Thyroid gland (tissue), 4 donors: ENCODE data around the gene YPEL1.

ENCODE experiments used
- POLR2A ChIP-seq, 2 donors: fragments of 450-650 bp; IDR thresholded peaks; one replicate each; pipeline ENCODE4 v1.6.1; 2017; ENCODE audit warnings: antibody characterized with exemption in 2 of 2, mild to moderate bottlenecking in 2 of 2, moderate library complexity in 1 of 2
- TF ChIP-seq, protein P1 (sequence below), 6 experiments: fragments of 200-600 bp in 3 of 6; fragments of 450-650 bp in 3 of 6; sonication (generic) in 3 of 6; IDR thresholded peaks; one replicate each; pipeline ENCODE4 v1.5.1; 2016 to 2019; ENCODE audit warnings: antibody characterized with exemption in 6 of 6, mild to moderate bottlenecking in 2 of 6, inconsistent platforms in 1 of 6, moderate library complexity in 1 of 6

DNA sequence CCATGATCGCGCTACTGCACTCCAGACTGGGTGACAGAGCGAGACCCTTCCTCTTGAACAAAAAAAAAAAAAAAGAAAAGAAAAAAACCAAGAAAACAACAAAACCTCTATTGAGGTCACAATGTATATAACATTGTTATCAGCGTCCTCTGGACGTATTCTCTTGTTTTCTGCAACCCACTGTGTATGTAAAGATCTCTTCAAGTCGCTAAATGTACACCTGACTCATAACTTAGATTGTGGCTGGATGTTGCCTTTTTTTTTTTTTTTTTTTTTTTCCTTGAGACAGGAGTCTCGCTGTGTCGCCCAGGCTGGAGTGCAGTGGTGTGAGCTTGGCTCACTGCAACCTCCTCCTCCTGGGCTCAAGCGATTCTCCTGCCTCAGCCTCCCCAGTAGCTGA is 1.4 kb upstream of the YPEL1 start:
- TF ChIP-seq, protein P1, sequence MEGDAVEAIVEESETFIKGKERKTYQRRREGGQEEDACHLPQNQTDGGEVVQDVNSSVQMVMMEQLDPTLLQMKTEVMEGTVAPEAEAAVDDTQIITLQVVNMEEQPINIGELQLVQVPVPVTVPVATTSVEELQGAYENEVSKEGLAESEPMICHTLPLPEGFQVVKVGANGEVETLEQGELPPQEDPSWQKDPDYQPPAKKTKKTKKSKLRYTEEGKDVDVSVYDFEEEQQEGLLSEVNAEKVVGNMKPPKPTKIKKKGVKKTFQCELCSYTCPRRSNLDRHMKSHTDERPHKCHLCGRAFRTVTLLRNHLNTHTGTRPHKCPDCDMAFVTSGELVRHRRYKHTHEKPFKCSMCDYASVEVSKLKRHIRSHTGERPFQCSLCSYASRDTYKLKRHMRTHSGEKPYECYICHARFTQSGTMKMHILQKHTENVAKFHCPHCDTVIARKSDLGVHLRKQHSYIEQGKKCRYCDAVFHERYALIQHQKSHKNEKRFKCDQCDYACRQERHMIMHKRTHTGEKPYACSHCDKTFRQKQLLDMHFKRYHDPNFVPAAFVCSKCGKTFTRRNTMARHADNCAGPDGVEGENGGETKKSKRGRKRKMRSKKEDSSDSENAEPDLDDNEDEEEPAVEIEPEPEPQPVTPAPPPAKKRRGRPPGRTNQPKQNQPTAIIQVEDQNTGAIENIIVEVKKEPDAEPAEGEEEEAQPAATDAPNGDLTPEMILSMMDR (IDR thresholded peaks at IDR 0.05), result no peak
- no peak for TF ChIP-seq POLR2A (IDR thresholded peaks at IDR 0.05)
